Psoas muscle (tissue), 8 donors: Measurements from ENCODE around the gene TREML2. TPM values are rescaled to one million over a fixed set of nuclear protein-coding genes. Genes with fewer than 3 reads are reported as not detected.

ENCODE experiments used
- ATAC-seq, 4 donors: fragments of 200-7000 bp; cut with Tn5 transposase; one replicate each; pipeline ENCODE4 v1.9.1; 2020; ENCODE audit warnings: moderate library complexity in 3 of 4, mild to moderate bottlenecking in 2 of 4
- DNase-seq, 2 donors: peaks; one replicate each; pipeline ENCODE4 v3.0.0-alpha.2; 2020
- H3K27ac ChIP-seq: fragments of 200-600 bp; one replicate; pipeline ENCODE4 v1.8.0; 2022
- H3K27me3 ChIP-seq, 3 donors: fragments of 200-600 bp in 1 of 3; one replicate each; pipeline versions ENCODE4 v1.6.1 to v1.8.0; 2013 to 2022; ENCODE audit warnings: low read length in 2 of 3, mild to moderate bottlenecking in 2 of 3, moderate library complexity in 1 of 3; ENCODE audit not compliant: insufficient read depth in 3 of 3
- H3K36me3 ChIP-seq, 2 donors: fragments of 200-600 bp in 1 of 2; one replicate each; pipeline versions ENCODE4 v1.6.1 to v1.8.0; 2013 to 2022; ENCODE audit warnings: low read depth in 1 of 2, mild to moderate bottlenecking in 1 of 2, moderate library complexity in 1 of 2; ENCODE audit not compliant: insufficient read depth in 1 of 2
- H3K4me1 ChIP-seq: fragments of 200-600 bp; one replicate; pipeline ENCODE4 v1.8.0; 2022
- H3K4me3 ChIP-seq: fragments of 200-600 bp; one replicate; pipeline ENCODE4 v1.8.0; 2022; ENCODE audit warnings: mild to moderate bottlenecking
- H3K9me3 ChIP-seq: fragments of 200-600 bp; one replicate; pipeline ENCODE4 v1.8.0; 2022
- WGBS, 3 donors: extraction: QIAGEN DNeasy Blood & Tissue Kit; methylation state at CpG; one replicate each; pipeline versions ENCODE4 v1.1.6 to v1.1.7; 2013; 5-methylcytosine and 5-hydroxymethylcytosine counted together
- intact Hi-C, 2 donors: fragments of 100-400 bp; cut with DNase I; formaldehyde crosslinking; loops; one replicate each; pipeline versions ENCODE4 v1.11.0 to v1.14.2; 2022
- polyA plus RNA-seq, 3 donors: library from polyadenylated mRNA; stranded (reverse); fragments of 200-250 nt; gene quantifications; one replicate each; pipeline ENCODE4 v1.2.3, GENCODE V29; 2013
- total RNA-seq, 4 donors: library from RNA; stranded (reverse); fragmentation: NEBNext Ultra II Directional in 2 of 4; extraction: Animal tissue kit (Norgen Biotek cat#: 25700) in 2 of 4; gene quantifications; one replicate each; pipeline versions ENCODE4 v1.2.1 to v1.2.4, GENCODE V29; 2021 to 2023
- TF ChIP-seq, protein P1 (sequence below): fragments of 200-600 bp; IDR thresholded peaks from one replicate; pipeline ENCODE4 v1.8.0; 2022; ENCODE audit warnings: antibody characterized with exemption
- donor health status: healthy with polysubstance abuse.
- donor health status: DM: no; HTN: no; CAD: no; lungs with moderate emphysema.
- donor health status: Bipolar disorder and iron deficiency.
- donor health status: healthy.
- donor health status: DM: yes; HTN: yes; CAD: no.
- donor health status: DM: no; HTN: no; CAD: no.
- donor health status: DM: no; HTN: no; CAD: no.
- donor health status: DM: yes; HTN: yes; CAD: no.

Gene TREML2
- total and polyA plus RNA-seq, 7 donors: 0.01 to 0.20 (median 0.08) TPM; not detected in 2

DNA sequence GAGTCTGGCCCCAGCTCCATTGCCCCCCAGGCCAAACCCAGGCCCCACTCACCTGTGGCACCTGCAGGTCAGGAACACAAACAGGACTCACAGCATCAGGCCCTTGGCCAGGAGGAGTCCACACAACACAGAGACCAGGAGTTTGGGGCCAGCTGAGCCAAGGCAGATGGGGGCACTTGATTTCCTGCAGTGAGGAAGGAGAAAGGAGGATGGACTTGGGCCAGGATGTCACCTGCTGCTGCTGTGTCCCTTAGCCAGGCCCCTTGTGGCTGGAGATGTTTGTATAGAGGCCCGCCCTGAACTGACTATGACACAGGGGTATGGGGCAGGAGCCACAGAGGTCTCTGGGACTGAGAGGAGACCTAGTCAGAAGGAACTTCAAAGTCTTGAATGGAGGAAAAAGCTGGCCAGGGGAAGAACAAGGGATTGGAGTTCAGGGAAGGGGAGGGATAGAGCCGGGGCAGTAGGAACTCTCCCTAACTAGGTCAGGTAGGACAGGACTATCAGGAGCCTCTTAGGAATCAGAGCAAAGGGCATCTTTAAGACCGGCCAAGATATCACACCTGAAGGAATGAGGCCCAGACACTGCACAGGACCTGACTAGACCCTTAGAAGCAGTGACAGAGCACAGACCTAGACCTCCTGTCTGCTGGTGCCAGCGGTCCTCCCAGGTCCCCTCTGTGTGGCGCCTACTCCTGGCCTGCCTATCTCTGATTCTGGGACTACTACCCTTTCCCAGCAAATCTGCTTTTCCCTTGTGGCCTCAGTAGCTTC, 8.8 kb upstream of the TREML2 start:
- ATAC-seq: no peak
- whole genome bisulfite sequencing, 3 donors: 81 to 93% (median 91%) methylated on average over 5 of the region's 5 CpGs

DNA sequence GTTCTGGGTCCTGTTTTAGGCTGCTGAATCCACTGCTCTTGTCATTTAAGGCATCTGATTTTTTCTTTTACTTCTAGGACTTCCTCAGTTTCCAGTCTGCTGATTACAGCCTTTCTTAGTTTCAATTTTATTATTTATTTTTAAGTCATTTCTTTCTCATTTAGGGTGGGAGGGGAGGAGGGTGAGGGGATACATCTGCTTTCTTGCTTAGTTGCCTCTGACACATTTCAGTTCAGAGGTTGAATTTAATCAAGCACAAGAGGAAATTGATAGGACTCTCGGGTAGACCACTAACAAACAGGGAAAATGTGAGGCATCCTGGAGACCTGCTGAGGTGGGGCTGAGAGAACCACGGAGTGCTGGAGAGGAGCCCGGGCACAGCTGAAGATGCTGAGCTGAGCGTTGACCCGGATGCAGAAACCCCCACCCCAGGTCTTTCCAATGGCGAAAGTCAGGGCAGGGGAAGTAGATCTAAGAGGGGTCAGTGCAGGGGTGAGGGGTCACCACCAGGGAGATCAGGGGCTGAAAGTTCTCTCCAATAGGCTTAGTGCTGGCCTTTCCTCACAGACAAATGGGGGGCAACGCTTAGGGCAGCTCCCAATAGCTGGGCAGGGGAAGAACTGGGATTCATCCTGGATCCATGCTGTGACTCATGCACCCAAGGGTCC, 7.6 kb upstream of the TREML2 start:
- 61 to 80% (median 76%) methylated on average over 7 of the region's 7 CpGs for WGBS, 3 donors
- Histone ChIP-seq H3K27me3 (no peaks in the 10 kb centered on the region), H3K27ac (no peak overlapping the region), H3K36me3 (no peaks in the 10 kb centered on the region), H3K4me3 (no peak overlapping the region), H3K4me1 (no peaks in the 10 kb centered on the region), H3K9me3 (no peaks in the 10 kb centered on the region)
- intact Hi-C loops: no loop called here
- DNase-seq: no peak
- no peak for ATAC-seq
- TF ChIP-seq, protein P1, sequence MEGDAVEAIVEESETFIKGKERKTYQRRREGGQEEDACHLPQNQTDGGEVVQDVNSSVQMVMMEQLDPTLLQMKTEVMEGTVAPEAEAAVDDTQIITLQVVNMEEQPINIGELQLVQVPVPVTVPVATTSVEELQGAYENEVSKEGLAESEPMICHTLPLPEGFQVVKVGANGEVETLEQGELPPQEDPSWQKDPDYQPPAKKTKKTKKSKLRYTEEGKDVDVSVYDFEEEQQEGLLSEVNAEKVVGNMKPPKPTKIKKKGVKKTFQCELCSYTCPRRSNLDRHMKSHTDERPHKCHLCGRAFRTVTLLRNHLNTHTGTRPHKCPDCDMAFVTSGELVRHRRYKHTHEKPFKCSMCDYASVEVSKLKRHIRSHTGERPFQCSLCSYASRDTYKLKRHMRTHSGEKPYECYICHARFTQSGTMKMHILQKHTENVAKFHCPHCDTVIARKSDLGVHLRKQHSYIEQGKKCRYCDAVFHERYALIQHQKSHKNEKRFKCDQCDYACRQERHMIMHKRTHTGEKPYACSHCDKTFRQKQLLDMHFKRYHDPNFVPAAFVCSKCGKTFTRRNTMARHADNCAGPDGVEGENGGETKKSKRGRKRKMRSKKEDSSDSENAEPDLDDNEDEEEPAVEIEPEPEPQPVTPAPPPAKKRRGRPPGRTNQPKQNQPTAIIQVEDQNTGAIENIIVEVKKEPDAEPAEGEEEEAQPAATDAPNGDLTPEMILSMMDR: no peak

More for the DNA sequence above, 8.8 kb upstream of the TREML2 start:
- intact Hi-C loops: no loop called here
- Histone ChIP-seq H3K4me1 (no peaks in the 10 kb centered on the region), H3K4me3 (no peak overlapping the region), H3K27ac (no peak overlapping the region), H3K36me3 (no peaks in the 10 kb centered on the region), H3K9me3 (no peaks in the 10 kb centered on the region), H3K27me3 (peaks cover 0 to 5% (median 0%) of the 10 kb centered on the region in 3 donors)
- TF ChIP-seq, protein P1: no peak
- no peak for DNase-seq

DNA sequence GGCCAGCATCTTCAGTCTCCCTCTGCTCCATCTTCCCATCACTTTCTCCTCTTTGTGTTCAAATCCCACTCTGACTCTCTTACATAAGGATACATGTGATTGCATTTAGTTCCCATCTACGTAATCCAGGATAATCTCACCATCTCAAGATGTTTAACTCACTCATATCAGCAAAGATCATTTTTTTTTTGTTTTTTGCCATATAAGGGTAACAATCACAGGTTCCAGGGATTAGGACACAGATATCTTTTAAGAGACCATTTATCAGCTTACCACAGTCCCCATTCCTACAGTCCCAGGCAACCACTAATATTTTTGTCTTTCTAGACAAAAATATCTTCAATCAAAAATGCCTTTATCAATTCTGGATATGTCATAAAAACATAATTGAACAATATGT, 3.2 kb upstream of the TREML2 start:
- H3K27me3 ChIP-seq: no peaks in the 10 kb centered on the region
- no peak overlapping the region for H3K27ac ChIP-seq
- no peaks in the 10 kb centered on the region for H3K36me3 ChIP-seq
- TF ChIP-seq, protein P1: no peak
- intact Hi-C loops: no loop called here
- no peak for DNase-seq
- no peak for ATAC-seq
- H3K9me3 ChIP-seq: no peaks in the 10 kb centered on the region
- H3K4me3 ChIP-seq: no peak overlapping the region
- 74 to 84% (median 78%) methylated on average over 1 of the region's 1 CpG for WGBS, 3 donors
- no peaks in the 10 kb centered on the region for H3K4me1 ChIP-seq

DNA sequence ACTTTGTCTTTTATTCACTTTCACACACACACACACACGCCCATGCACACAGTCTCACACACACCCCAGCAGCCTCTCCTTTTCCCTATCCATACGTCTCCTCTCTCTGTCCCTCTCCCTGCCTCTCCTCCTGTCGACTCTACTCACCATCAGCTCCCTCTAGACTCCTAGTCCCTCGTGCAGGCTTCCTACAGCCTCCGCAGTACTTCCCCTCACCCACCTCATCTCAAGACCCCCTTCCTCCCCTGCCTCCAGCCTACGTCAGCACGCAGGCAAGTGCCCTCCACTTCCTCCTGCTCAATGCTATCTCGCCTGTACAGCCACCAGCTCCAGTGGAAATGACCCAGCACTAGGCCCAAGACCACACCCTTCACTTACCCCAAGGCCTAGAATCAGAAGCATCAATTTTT, 820 bp upstream of the TREML2 start:
- TF ChIP-seq, protein P1: no peak
- intact Hi-C loops: no loop called here
- no peak overlapping the region for H3K4me3 ChIP-seq
- no peak for ATAC-seq
- 58 to 65% (median 64%) methylated on average over 8 of the region's 8 CpGs for WGBS, 3 donors
- H3K36me3 ChIP-seq: no peaks in the 10 kb centered on the region
- no peak for DNase-seq
- H3K9me3 ChIP-seq: no peaks in the 10 kb centered on the region
- H3K4me1 ChIP-seq: no peaks in the 10 kb centered on the region
- H3K27me3 ChIP-seq: no peaks in the 10 kb centered on the region
- H3K27ac ChIP-seq: no peak overlapping the region
